ENCODE measurements around the gene APBA1. TPM values are rescaled to one million over a fixed set of nuclear protein-coding genes. Genes with fewer than 3 reads are reported as not detected.

APBA1 gene
- total and polyA plus RNA-seq, 2 donors (not counting 1 experiment from before 2014, with no cell fraction given) = 0.01 to 0.05 TPM

- H3K27ac Mint-ChIP-seq = no peak overlapping the region
- H3K27ac ChIP-seq (ENCODE audit: low read length in 2 of 2) = no peak overlapping the region
- ChIA-PET CTCF (no interaction called here), POLR2A (no interaction called here)
- intact Hi-C loops (cut with micrococcal nuclease) = no loop called here
- no peaks in the 10 kb centered on the region for H3K36me3 ChIP-seq (replicated peaks in 1 of 2; ENCODE audit: control extremely low read depth in 1 of 2, control insufficient read depth in 1 of 2, extremely low read depth in 1 of 2, insufficient read depth in 2 of 2, low read length in 1 of 2)
- H3K27me3 ChIP-seq (replicated peaks in 1 of 4; ENCODE audit: control extremely low read depth in 1 of 4, control insufficient read depth in 3 of 4, insufficient read depth in 4 of 4, low read length in 3 of 4) = peaks cover 0 to 3% (median 0%) of the 10 kb centered on the region in 4 experiments
- no peak overlapping the region for H2AFZ ChIP-seq (ENCODE audit: insufficient read depth, low read depth, low read length, poor library complexity, severe bottlenecking)
- H3K4me3 Mint-ChIP-seq = no peak overlapping the region
- 96% methylated on average over 2 of the region's 2 CpGs for WGBS (ENCODE audit: insufficient coverage)
- DNase-seq (no peak), ATAC-seq (ENCODE audit: low read depth) (no peak)
- no peak overlapping the region for H3K4me3 ChIP-seq (ENCODE audit: control extremely low read depth in 1 of 5, extremely low read depth in 1 of 5, insufficient read depth in 1 of 5, low read depth in 2 of 5, low read length in 4 of 5)
- no peak overlapping the region for H3K4me2 ChIP-seq (replicated peaks; ENCODE audit: low read depth, low read length, poor library complexity, severe bottlenecking)
- no peak overlapping the region for H3K9ac ChIP-seq (ENCODE audit: low read length)
- peaks cover 3% of the 10 kb centered on the region for H3K27me3 Mint-ChIP-seq
- no peaks in the 10 kb centered on the region for H3K4me1 ChIP-seq (ENCODE audit: control insufficient read depth in 2 of 2, insufficient read depth in 2 of 2, low read length in 2 of 2)
- H3K4me1 Mint-ChIP-seq = no peaks in the 10 kb centered on the region
- peaks cover 18% of the 10 kb centered on the region for H3K9me3 Mint-ChIP-seq (ENCODE audit: insufficient read depth)
- no peaks in the 10 kb centered on the region for H3K79me2 ChIP-seq (ENCODE audit: control insufficient read depth, insufficient read depth, low read length)
- TF ChIP-seq CTCF (IDR thresholded peaks at IDR 0.05) (no peak), EZH2 (IDR thresholded peaks at IDR 0.05; ENCODE audit: borderline replicate concordance, insufficient read depth, low read depth, low read length, poor library complexity, severe bottlenecking) (no peak)
- H3K9me3 ChIP-seq (ENCODE audit: control extremely low read depth in 1 of 3, control insufficient read depth in 2 of 3, insufficient read depth in 1 of 3, low read length in 2 of 3) = peaks cover 14 to 30% (median 16%) of the 10 kb centered on the region in 3 donors
- H4K20me1 ChIP-seq (ENCODE audit: control insufficient read depth, insufficient read depth, low read length, poor library complexity, severe bottlenecking) = no peaks in the 10 kb centered on the region
Observed at GRCh38 chr9:69697475-69697874, 25.3 kb upstream of the APBA1 start.

GRCh38 chr9:69696802-69697201, 24.6 kb upstream of the APBA1 start:
- CTCF ChIA-PET = no interaction called here
- Histone ChIP-seq H3K4me2 (replicated peaks; ENCODE audit: low read depth, low read length, poor library complexity, severe bottlenecking) (no peak overlapping the region), H3K79me2 (ENCODE audit: control insufficient read depth, insufficient read depth, low read length) (no peaks in the 10 kb centered on the region), H3K4me3 (ENCODE audit: control extremely low read depth in 1 of 5, extremely low read depth in 1 of 5, insufficient read depth in 1 of 5, low read depth in 2 of 5, low read length in 4 of 5) (no peak overlapping the region), H3K9me3 (ENCODE audit: control extremely low read depth in 1 of 3, control insufficient read depth in 2 of 3, insufficient read depth in 1 of 3, low read length in 2 of 3) (peaks cover 12 to 29% (median 14%) of the 10 kb centered on the region in 3 donors), H3K4me1 (ENCODE audit: control insufficient read depth in 2 of 2, insufficient read depth in 2 of 2, low read length in 2 of 2) (no peaks in the 10 kb centered on the region), H3K27me3 (replicated peaks in 1 of 4; ENCODE audit: control extremely low read depth in 1 of 4, control insufficient read depth in 3 of 4, insufficient read depth in 4 of 4, low read length in 3 of 4) (peaks cover 0 to 3% (median 0%) of the 10 kb centered on the region in 4 experiments), H4K20me1 (ENCODE audit: control insufficient read depth, insufficient read depth, low read length, poor library complexity, severe bottlenecking) (no peaks in the 10 kb centered on the region), H2AFZ (ENCODE audit: insufficient read depth, low read depth, low read length, poor library complexity, severe bottlenecking) (no peak overlapping the region), H3K36me3 (replicated peaks in 1 of 2; ENCODE audit: control extremely low read depth in 1 of 2, control insufficient read depth in 1 of 2, extremely low read depth in 1 of 2, insufficient read depth in 2 of 2, low read length in 1 of 2) (no peaks in the 10 kb centered on the region), H3K27ac (ENCODE audit: low read length in 2 of 2) (no peak overlapping the region), H3K9ac (ENCODE audit: low read length) (no peak overlapping the region)
- Mint-ChIP-seq H3K4me1 (no peaks in the 10 kb centered on the region), H3K4me3 (no peak overlapping the region), H3K27ac (no peak overlapping the region), H3K27me3 (peaks cover 9% of the 10 kb centered on the region), H3K9me3 (ENCODE audit: insufficient read depth) (peaks cover 17% of the 10 kb centered on the region)
- intact Hi-C loops (cut with micrococcal nuclease) = no loop called here
- ATAC-seq (ENCODE audit: low read depth) (no peak), DNase-seq (no peak)
- WGBS (ENCODE audit: insufficient coverage) = no CpG with 5 or more reads among the region's 2 CpGs
- TF ChIP-seq CTCF (IDR thresholded peaks at IDR 0.05) (no peak), EZH2 (IDR thresholded peaks at IDR 0.05; ENCODE audit: borderline replicate concordance, insufficient read depth, low read depth, low read length, poor library complexity, severe bottlenecking) (no peak)
- POLR2A ChIA-PET = no interaction called here

All from B cell (primary cell).